HG02981 (cell line): ENCODE results near the gene SPINT2.
"Not testable (repeated sequence)": the region's sequence is repeated elsewhere in the genome, so short reads cannot be mapped to it uniquely, and the experiment has no call there.

ENCODE experiments used
- ATAC-seq: cut with Tn5 transposase; IDR thresholded peaks from one replicate; pipeline ENCODE4 v1.9.1; 2021; ENCODE audit warnings: mild to moderate bottlenecking, moderate library complexity; ENCODE audit not compliant: unreplicated experiment

Gene SPINT2

GRCh38 chr19:38318660-38319059 lies 54.3 kb downstream of the SPINT2 start:
- ATAC-seq = no peak

DNA sequence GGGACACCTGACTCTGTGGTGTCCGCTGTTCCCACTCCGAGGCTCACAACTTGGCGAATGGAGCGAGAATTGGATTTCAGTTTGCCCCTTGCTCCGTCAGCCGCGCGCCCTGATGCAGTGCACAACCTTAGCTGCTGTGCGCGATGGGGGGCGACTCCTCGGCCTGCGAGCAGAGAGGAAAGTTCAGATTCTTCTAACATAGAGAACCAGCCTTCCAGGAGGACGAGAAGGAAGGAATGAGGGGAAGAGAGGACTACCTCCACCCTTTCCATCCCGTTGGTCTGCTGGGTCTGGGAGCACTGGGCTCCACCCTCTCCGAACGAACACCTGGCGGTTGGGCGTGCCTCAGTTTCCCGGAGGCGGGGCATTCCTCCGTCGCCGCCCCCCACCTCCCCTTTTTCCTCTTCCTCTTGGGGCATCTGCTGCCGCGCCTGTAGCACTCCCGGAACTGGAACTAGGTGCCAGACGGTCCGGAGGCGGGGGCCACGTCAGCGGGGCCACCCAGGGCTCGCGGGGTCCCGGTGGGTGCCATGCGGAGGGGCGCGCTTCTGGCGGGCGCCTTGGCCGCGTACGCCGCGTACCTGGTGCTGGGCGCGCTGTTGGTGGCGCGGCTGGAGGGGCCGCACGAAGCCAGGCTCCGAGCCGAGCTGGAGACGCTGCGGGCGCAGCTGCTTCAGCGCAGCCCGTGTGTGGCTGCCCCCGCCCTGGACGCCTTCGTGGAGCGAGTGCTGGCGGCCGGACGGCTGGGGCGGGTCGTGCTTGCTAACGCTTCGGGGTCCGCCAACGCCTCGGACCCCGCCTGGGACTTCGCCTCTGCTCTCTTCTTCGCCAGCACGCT lies 55.3 kb downstream of the SPINT2 start, which contains the start of gene KCNK6:
Gene KCNK6 (plus strand): TSS at position 425 of the 838 bp plus-strand sequence. CDS start 106 bp downstream, at position 531.
- ATAC-seq = no peak

DNA sequence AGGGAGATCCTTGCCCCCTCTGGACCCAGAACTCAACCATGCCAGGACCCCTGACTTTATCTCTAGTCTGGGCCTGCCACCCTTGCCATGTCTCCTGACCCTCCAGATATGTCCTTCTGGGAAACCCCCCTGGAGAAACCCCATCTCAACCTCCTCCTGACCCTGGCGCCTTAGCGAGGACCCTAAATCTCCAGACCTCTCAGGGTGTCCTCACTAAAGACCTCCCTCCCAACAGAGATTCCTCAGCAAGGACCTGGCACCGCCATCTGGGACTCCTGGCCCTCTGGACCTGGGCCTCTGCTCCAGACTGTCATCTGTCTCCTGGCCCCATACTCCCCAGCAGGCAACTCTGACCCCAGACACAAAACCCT lies 56.6 kb downstream of the SPINT2 start:
- ATAC-seq = no peak

DNA sequence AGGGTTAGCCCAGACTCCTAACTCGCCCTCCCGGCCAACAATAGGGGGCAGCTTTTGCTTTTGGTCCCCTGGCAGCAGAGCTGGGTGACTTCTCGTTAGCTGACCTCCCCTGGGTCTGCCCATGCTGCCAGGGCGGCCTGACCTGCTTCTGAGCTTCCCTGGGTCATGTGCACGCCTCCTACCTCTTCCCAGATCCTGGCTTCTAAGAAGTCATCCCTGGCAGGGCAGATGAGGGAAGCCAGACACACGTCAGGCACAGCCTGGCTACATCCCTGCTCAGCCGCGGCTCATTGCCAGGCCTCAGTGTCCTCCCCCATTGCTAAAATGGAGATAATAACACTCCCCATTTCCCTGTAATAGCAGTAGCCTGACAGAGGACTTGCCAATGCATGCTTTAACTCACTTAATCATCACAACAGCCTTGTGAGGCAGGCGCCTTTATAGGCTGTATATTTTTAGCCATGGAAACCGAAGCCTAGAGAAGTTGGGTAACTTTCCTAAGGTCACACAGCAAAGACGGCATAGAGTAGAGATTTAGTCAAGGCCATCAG lies 57.3 kb downstream of the SPINT2 start:
- no peak for ATAC-seq

DNA sequence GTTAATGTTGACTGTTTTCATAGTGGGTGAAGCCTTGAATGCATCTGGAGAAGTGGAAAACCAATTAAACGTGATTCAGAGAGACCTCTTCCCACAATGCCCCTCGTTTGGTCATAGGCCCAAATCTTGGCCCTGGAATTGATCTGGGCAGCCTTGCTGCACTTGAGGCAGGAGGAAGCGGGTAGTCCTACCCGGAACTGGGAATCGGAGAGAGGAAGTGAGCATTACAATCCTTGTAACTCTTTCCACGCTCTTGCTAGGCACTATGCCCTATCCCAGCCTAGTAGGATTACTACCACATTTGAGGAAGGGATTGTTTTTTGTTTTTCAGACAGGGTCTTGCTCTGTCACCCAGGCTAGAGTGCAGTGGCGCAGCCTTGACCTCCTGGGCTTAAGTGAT lies 58.9 kb downstream of the SPINT2 start:
- no peak for ATAC-seq

GRCh38 chr19:38324431-38324830 lies 60.1 kb downstream of the SPINT2 start:
- ATAC-seq = no peak

DNA sequence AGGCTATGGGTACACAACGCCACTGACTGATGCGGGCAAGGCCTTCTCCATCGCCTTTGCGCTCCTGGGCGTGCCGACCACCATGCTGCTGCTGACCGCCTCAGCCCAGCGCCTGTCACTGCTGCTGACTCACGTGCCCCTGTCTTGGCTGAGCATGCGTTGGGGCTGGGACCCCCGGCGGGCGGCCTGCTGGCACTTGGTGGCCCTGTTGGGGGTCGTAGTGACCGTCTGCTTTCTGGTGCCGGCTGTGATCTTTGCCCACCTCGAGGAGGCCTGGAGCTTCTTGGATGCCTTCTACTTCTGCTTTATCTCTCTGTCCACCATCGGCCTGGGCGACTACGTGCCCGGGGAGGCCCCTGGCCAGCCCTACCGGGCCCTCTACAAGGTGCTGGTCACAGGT lies 62.2 kb downstream of the SPINT2 start:
- ATAC-seq = no peak

DNA sequence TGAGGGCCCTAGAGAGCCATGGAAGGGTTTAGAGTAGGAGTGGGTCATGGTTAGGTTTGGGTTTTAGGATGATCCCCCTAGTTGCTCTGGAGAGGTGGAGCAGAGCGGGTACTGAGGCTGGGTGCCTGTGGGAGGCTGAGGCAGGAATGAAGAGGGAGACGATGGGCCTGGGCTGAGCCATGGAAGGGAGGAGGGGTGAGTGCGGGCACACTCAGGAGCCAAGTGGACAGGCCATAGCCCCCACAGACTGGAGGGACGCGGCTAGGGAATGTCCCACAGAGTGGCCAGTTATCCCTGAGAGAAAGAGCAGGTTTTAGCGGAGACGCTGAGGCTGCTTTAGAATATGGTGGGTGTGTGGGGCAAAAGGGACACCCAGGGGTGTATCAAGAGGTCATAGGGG lies 65.3 kb downstream of the SPINT2 start:
- ATAC-seq = no peak

DNA sequence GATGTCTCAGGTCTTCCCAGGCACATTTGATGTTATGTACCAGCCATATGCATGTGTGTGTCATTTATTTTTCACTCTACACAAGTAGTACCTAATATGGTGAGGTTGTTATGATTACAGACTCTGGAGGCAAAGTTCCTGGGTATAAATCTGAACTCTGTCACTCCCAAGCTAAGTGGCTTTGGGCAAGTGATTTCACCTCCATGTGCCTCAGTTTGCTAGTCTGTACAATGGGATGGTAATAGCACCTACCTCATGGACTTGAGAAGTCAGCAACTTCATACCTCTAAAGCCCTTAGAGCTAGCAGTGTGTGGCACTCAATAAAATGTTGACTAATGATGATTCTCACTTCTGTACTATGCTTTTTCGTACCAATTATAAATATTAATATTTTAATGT lies 67.4 kb downstream of the SPINT2 start:
- no peak for ATAC-seq

- no peak for ATAC-seq
Measured at GRCh38 chr19:38333245-38333644, 68.9 kb downstream of the SPINT2 start.

- ATAC-seq = peak; percentile 56
Measured at GRCh38 chr19:38335949-38336637, 71.7 kb downstream of the SPINT2 start.

GRCh38 chr19:38336638-38337359 lies 72.4 kb downstream of the SPINT2 start:
- ATAC-seq = peak; percentile 46

- ATAC-seq = no peak
Measured at GRCh38 chr19:38337360-38337653, 72.9 kb downstream of the SPINT2 start.

DNA sequence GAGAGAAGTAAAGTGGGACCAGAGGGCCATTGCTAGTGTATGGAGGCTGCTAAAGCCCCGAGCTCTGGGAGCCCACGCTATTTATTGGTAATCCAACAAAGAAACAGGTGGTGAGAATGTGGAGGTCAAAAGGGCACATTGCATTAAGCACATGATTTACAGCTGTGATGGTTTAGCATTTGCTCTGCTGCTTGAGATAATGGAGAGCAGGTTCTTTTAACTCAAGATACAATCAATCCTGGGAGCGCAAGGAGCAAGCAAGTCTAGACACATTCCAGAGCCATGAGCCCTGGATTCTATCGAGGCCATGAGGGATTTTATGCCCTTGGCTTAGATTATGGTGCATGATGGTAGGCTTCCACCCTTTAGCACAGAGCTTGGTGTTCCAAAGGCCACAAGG lies 74.6 kb downstream of the SPINT2 start:
- not testable (repeated sequence) for ATAC-seq

- no peak for ATAC-seq
Measured at GRCh38 chr19:38340927-38341326, 76.6 kb downstream of the SPINT2 start.
